Heart right ventricle (tissue), 16 donors: ENCODE results near the gene ANKRD60. TPM values are rescaled to one million over a fixed set of nuclear protein-coding genes. Genes with fewer than 3 reads are reported as not detected.
A peak's percentile ranks its signal among the peaks of the same experiment; 100 is the strongest.

Experiments
- ATAC-seq, 8 donors: fragments of 200-7000 bp; cut with Tn5 transposase; one replicate each; pipeline ENCODE4 v1.9.1; 2020; ENCODE audit warnings: mild to moderate bottlenecking in 8 of 8, moderate library complexity in 8 of 8, moderate number of reproducible peaks in 1 of 8
- DNase-seq, 2 donors: peaks; one replicate each; pipeline ENCODE4 v3.0.0-alpha.2; 2020
- H3K27ac ChIP-seq, 10 donors: fragments of 200-600 bp; sonication (generic) in 2 of 10; one replicate each; pipeline versions ENCODE4 v1.5.0 to v1.8.0; 2020 to 2022; ENCODE audit warnings: mild to moderate bottlenecking in 3 of 10
- H3K27me3 ChIP-seq, 7 donors: fragments of 200-600 bp; one replicate each; pipeline ENCODE4 v1.8.0; 2021 to 2022; ENCODE audit warnings: mild to moderate bottlenecking in 2 of 7
- H3K36me3 ChIP-seq, 9 donors: fragments of 200-600 bp; sonication (generic) in 1 of 9; one replicate each; pipeline versions ENCODE4 v1.5.0 to v1.8.0; 2020 to 2022; ENCODE audit warnings: mild to moderate bottlenecking in 2 of 9
- H3K4me1 ChIP-seq, 9 donors: fragments of 200-600 bp; sonication (generic) in 1 of 9; one replicate each; pipeline versions ENCODE4 v1.5.0 to v1.8.0; 2020 to 2022; ENCODE audit warnings: mild to moderate bottlenecking in 4 of 9
- H3K4me3 ChIP-seq, 10 donors: fragments of 200-600 bp; sonication (generic) in 2 of 10; one replicate each; pipeline versions ENCODE4 v1.5.0 to v1.8.0; 2020 to 2022; ENCODE audit warnings: mild to moderate bottlenecking in 7 of 10, moderate library complexity in 2 of 10
- H3K9me3 ChIP-seq, 11 donors: fragments of 200-600 bp in 10 of 11; sonication (generic) in 2 of 11; one replicate each; pipeline versions ENCODE4 v1.5.0 to v1.8.0; 2013 to 2022; ENCODE audit warnings: mild to moderate bottlenecking in 2 of 11, control low read depth in 1 of 11, moderate library complexity in 1 of 11
- CTCF ChIP-seq, 9 donors: fragments of 200-600 bp; sonication (generic) in 2 of 9; IDR thresholded peaks; one replicate each; pipeline versions ENCODE4 v1.5.0 to v1.8.0; 2021 to 2022; ENCODE audit warnings: antibody characterized with exemption in 9 of 9, mild to moderate bottlenecking in 5 of 9, moderate library complexity in 1 of 9
- WGBS, 2 donors: extraction: QIAGEN DNeasy Blood & Tissue Kit; methylation state at CpG; one replicate each; pipeline ENCODE4 v1.1.7; 2013; ENCODE audit warnings: inconsistent platforms in 1 of 2; 5-methylcytosine and 5-hydroxymethylcytosine counted together
- intact Hi-C, 10 donors: fragments of 100-400 bp; cut with DNase I; formaldehyde crosslinking; loops; one replicate each; pipeline versions ENCODE4 v1.11.1 to v1.14.2; 2022
- polyA plus RNA-seq, 2 donors: library from polyadenylated mRNA; stranded (reverse); fragments of 200-250 nt; gene quantifications; one replicate each; pipeline ENCODE4 v1.2.3, GENCODE V29; 2013
- total RNA-seq, 10 donors: library from RNA; stranded (reverse); fragmentation: NEBNext Ultra II Directional in 3 of 10; extraction: Animal tissue kit (Norgen Biotek cat#: 25700) in 3 of 10; gene quantifications; one replicate each; pipeline versions ENCODE4 v1.2.1 to v1.2.4, GENCODE V29; 2021 to 2023
- donor health status: Arrhythmogenic right ventricular cardiomyopathy.
- donor health status: ischemic (EF 13 %, LVEDD 7.1; RV severe dilation, severe dysfunction).
- donor health status: healthy with polysubstance abuse.
- donor health status: DM: no; HTN: yes; CAD: no.
- donor health status: DM: no; HTN: no; CAD: no.
- donor health status: ischemic (EF 25% LVEDD 6.9; RV normal size, moderate dysfunction).
- donor health status: ischemic (EF 25% LVEDD 5.7; RV mildly dilated, moderate dysfunction).
- donor health status: healthy.
- donor health status: DM: yes; HTN: yes; CAD: no.
- donor health status: Ischemic cardiomyopathy.
- donor health status: ischemic (EF 35%, LVEDD 5.7; RV mildly dilated, moderate dysfunction).
- donor health status: nonischemic (EF 11% LVEDD 7.7; RV severe dilation, severe dysfunction).
- donor health status: DM: yes; HTN: yes; CAD: no.
- donor health status: PGD.
- donor health status: ischemic (EF 29% LVEDD 5.4; RV normal size, mild dysfunction).
- donor health status: nonischemic (EF 23%, LVEDD 6.1; RV moderate dilation, normal function).

Gene ANKRD60
- total and polyA plus RNA-seq, 12 donors, result not detected

- peak; percentile 87 to 94 (median 92) for ATAC-seq
- Histone ChIP-seq H3K27me3 (peaks cover 0 to 7% (median 0%) of the 10 kb centered on the region in 7 donors), H3K36me3 (peaks cover 0 to 68% (median 0%) of the 10 kb centered on the region in 9 donors), H3K4me1 (peaks cover 0 to 17% (median 5%) of the 10 kb centered on the region in 9 donors), H3K9me3 (no peaks in the 10 kb centered on the region), H3K27ac (no peak overlapping the region), H3K4me3 (peak overlapping the region in 9 of 10 donors; percentile 26 to 66 (median 50))
- intact Hi-C loops, result loop anchor here (1.0 to 10.0 kb wide), 18 partner anchors 158 to 1216 kb away; partner anchors contain the start of genes GNAS (in 3 of the 10), GNAS-AS1 (in 3 of the 10), STX16 (in 3 of the 10) and NPEPL1 (in 2 of the 10)
- WGBS, 2 donors, result 0 to 1% methylated on average over 43 of the region's 43 CpGs
- TF ChIP-seq CTCF (IDR thresholded peaks at IDR 0.05), result peak; percentile 90 to 98 (median 96)
- DNase-seq, result peak; percentile 62 to 77
Observed at GRCh38 chr20:58236612-58237317, 8.3 kb upstream of the ANKRD60 start.

- 89% methylated on average over 5 of the region's 5 CpGs for WGBS, 2 donors
- peaks cover 0 to 15% (median 0%) of the 10 kb centered on the region in 7 donors for H3K27me3 ChIP-seq
- no peak for ATAC-seq
- no peak for DNase-seq
- peaks cover 0 to 58% (median 0%) of the 10 kb centered on the region in 9 donors for H3K36me3 ChIP-seq
- H3K4me1 ChIP-seq, result peaks cover 0 to 17% (median 5%) of the 10 kb centered on the region in 9 donors
- no peak overlapping the region for H3K27ac ChIP-seq
- H3K4me3 ChIP-seq, result no peak overlapping the region
- intact Hi-C loops, result loop anchor here (2.0 to 10.0 kb wide), 15 partner anchors 160 to 1217 kb away; partner anchors contain the start of genes STX16 (in 4 of the 10), GNAS (in 3 of the 10), GNAS-AS1 (in 3 of the 10) and NPEPL1 (in 2 of the 10)
- no peak for TF ChIP-seq CTCF (IDR thresholded peaks at IDR 0.05)
- no peaks in the 10 kb centered on the region for H3K9me3 ChIP-seq
Observed at GRCh38 chr20:58235010-58235409, 6.6 kb upstream of the ANKRD60 start.

GRCh38 chr20:58233881-58234528 lies 5.6 kb upstream of the ANKRD60 start:
- ATAC-seq (no peak), DNase-seq (peak in 1 of 2 donors; percentile 30)
- no peak overlapping the region for H3K27ac ChIP-seq
- H3K36me3 ChIP-seq, result peaks cover 0 to 48% (median 0%) of the 10 kb centered on the region in 9 donors
- no peaks in the 10 kb centered on the region for H3K9me3 ChIP-seq
- peaks cover 0 to 25% (median 6%) of the 10 kb centered on the region in 7 donors for H3K27me3 ChIP-seq
- peak in 8 of 9 donors; percentile 29 to 60 (median 52) for TF ChIP-seq CTCF (IDR thresholded peaks at IDR 0.05)
- peaks cover 0 to 20% (median 5%) of the 10 kb centered on the region in 9 donors for H3K4me1 ChIP-seq
- intact Hi-C loops, result loop anchor here in 7 of 10 donors (2.0 to 10.0 kb wide), 6 partner anchors 161 to 621 kb away; partner anchors contain the start of genes GNAS (in 2 of the 7), GNAS-AS1 (in 2 of the 7) and STX16 (in 1 of the 7)
- H3K4me3 ChIP-seq, result no peak overlapping the region
- WGBS, 2 donors, result 53 to 61% methylated on average over 8 of the region's 8 CpGs

GRCh38 chr20:58233393-58233792 lies 4.9 kb upstream of the ANKRD60 start:
- intact Hi-C loops, result loop anchor here in 7 of 10 donors (10.0 kb wide), 5 partner anchors 161 to 621 kb away; partner anchors contain the start of genes GNAS (in 2 of the 7) and GNAS-AS1 (in 2 of the 7)
- TF ChIP-seq CTCF (IDR thresholded peaks at IDR 0.05), result no peak
- no peak overlapping the region for H3K27ac ChIP-seq
- peaks cover 0 to 24% (median 8%) of the 10 kb centered on the region in 9 donors for H3K4me1 ChIP-seq
- H3K4me3 ChIP-seq, result no peak overlapping the region
- 97% methylated on average over 8 of the region's 8 CpGs for WGBS, 2 donors
- no peaks in the 10 kb centered on the region for H3K9me3 ChIP-seq
- H3K27me3 ChIP-seq, result peaks cover 0 to 30% (median 11%) of the 10 kb centered on the region in 7 donors
- H3K36me3 ChIP-seq, result peaks cover 0 to 43% (median 0%) of the 10 kb centered on the region in 9 donors
- ATAC-seq (no peak), DNase-seq (no peak)
